Caco-2 (cell line): Measurements from ENCODE around the gene EXOC2. TPM values are rescaled to one million over a fixed set of nuclear protein-coding genes. Genes with fewer than 3 reads are reported as not detected.

ENCODE experiments used
- BruUV-seq: library from RNA; stranded (reverse); fragments of 400-500 nt; replicated peaks from 2 replicates; lab custom pipeline; 2021; lab: Mats Ljungman, UMichigan
- CTCF ChIA-PET: fragments of 300-600 bp; sonication (Branson Sonifier 250); formaldehyde crosslinking; loops from one replicate; lab custom pipeline; 2022; ENCODE audit warnings: antibody characterized with exemption; lab: Charles Lee
- POLR2A ChIA-PET: fragments of 300-600 bp; sonication (Branson Sonifier 250); formaldehyde crosslinking; loops from one replicate; lab custom pipeline; 2022; ENCODE audit warnings: antibody characterized with exemption; lab: Charles Lee
- DNase-seq, 2 experiments: peaks; one replicate each; pipeline versions ENCODE4 v3.0.0 to v3.0.0-alpha.2; 2020 to 2022
- H3K27me3 ChIP-seq: replicated peaks from 2 replicates; pipeline ENCODE4 v1.6.0; 2011; ENCODE audit warnings: low read length; ENCODE audit not compliant: control insufficient read depth, insufficient read depth
- H3K36me3 ChIP-seq: 2 replicates; pipeline ENCODE4 v1.5.1; 2011; ENCODE audit warnings: low read length; ENCODE audit not compliant: control insufficient read depth, insufficient read depth
- H3K4me1 ChIP-seq: fragments of 250-450 bp; sonication (Bioruptor Pico); 2 replicates; pipeline ENCODE4 v1.5.1; 2020; ENCODE audit warnings: mild to moderate bottlenecking
- H3K4me3 ChIP-seq: 2 replicates; pipeline ENCODE4 v1.5.1; 2011; ENCODE audit warnings: low read depth, mild to moderate bottlenecking, control low read depth, low read length
- H3K9me3 ChIP-seq: fragments of 250-450 bp; sonication (Bioruptor Pico); 2 replicates; pipeline ENCODE4 v1.5.1; 2020; ENCODE audit warnings: mild to moderate bottlenecking, moderate library complexity
- H3K27ac Mint-ChIP-seq: one replicate; pipeline ENCODE4 v1.8.0; 2022; ENCODE audit warnings: mixed read lengths; ENCODE audit not compliant: unreplicated experiment
- H3K27me3 Mint-ChIP-seq: one replicate; pipeline ENCODE4 v1.8.0; 2022; ENCODE audit warnings: mixed read lengths; ENCODE audit not compliant: insufficient read depth, unreplicated experiment
- H3K36me3 Mint-ChIP-seq: one replicate; pipeline ENCODE4 v1.8.0; 2022; ENCODE audit warnings: mild to moderate bottlenecking, mixed read lengths; ENCODE audit not compliant: insufficient read depth, unreplicated experiment
- H3K4me1 Mint-ChIP-seq: one replicate; pipeline ENCODE4 v1.8.0; 2022; ENCODE audit warnings: low read depth, mixed read lengths; ENCODE audit not compliant: unreplicated experiment
- H3K4me3 Mint-ChIP-seq: one replicate; pipeline ENCODE4 v1.8.0; 2022; ENCODE audit warnings: mild to moderate bottlenecking, moderate library complexity, mixed read lengths; ENCODE audit not compliant: unreplicated experiment
- H3K9me3 Mint-ChIP-seq: one replicate; pipeline ENCODE4 v1.8.0; 2022; ENCODE audit warnings: mixed read lengths; ENCODE audit not compliant: unreplicated experiment
- intact Hi-C: fragments of 100-400 bp; cut with micrococcal nuclease; formaldehyde crosslinking; loops from one replicate; pipeline ENCODE4 v1.10.0; 2022; ENCODE audit not compliant: unreplicated experiment
- total RNA-seq: library from RNA; stranded (reverse); gene quantifications from 2 replicates; pipeline ENCODE4 v1.2.3, GENCODE V29; 2022
- TF ChIP-seq, protein P1 (sequence below), 2 experiments: fragments of 200-600 bp in 1 of 2; IDR thresholded peaks; 1 replicate in 1 of 2; 2 replicates in 1 of 2; pipeline versions ENCODE4 v1.5.1 to v1.8.0; 2011 to 2022; ENCODE audit warnings: antibody characterized with exemption in 1 of 2, control low read depth in 1 of 2, inconsistent platforms in 1 of 2, low read depth in 1 of 2, low read length in 1 of 2, mild to moderate bottlenecking in 1 of 2, moderate library complexity in 1 of 2; ENCODE audit not compliant: insufficient read depth in 1 of 2, severe bottlenecking in 1 of 2, unreplicated experiment in 1 of 2

Gene EXOC2
- total RNA-seq, 1 experiment from 2014 or later = 21.4 TPM

DNA sequence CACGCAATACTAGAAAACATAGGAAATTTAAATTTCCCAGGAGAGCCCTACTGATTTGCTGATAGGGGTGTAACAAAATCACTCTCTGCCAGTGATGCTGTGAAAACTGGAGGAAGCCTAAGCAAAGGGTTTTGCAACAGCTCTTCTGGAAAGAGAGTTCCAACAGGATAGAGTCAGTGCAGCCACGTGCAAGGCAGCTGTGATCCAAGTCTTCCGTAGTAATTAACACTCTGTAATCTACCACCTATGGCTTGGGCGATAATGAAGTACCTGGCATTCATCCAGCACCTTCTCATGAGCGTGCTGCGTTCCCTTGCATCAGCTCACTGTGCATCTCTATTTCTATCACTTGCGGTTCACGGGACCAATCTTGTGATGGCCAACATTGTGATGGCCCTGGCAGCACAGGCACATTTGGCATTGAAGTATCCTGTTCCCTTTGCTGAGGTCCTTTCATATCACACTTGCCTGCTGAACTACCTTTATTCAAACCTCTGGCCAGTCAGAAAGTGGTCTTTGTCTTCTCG, 253.2 kb downstream of the EXOC2 start:
- H3K4me3 Mint-ChIP-seq = no peak overlapping the region
- no peaks in the 10 kb centered on the region; the same call in 1 of the 2 replicates for H3K27me3 ChIP-seq
- CTCF ChIA-PET = no interaction called here

DNA sequence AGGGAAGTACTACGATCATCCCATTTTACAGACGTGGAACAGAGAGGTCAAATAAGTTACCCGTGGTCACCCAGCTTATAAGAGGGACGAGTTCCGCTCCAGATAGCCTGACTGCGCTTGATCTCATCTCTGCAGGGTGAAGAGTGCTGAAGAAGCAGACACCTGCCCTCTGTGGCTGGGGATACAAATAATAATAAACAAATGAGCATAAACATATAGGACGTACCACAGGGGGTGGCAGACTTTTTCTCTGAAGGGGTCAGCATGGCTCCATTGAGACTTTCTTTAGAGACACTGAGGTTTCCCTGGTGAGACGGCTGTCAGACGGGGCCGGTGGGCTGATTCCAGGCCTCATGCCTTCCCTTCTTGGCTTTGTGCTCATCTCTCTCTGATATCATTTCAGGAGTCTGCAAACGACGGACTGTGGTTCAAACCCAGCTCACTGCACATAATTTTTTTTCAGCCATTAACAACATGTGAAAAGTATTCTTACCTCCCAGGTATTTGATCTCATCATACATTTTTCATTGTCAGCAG, 254.2 kb downstream of the EXOC2 start:
- no TSS peak for BruUV-seq
- no peak for DNase-seq
- H3K27me3 Mint-ChIP-seq = peaks cover 23% of the 10 kb centered on the region
- H3K4me3 ChIP-seq = no peak overlapping the region
- H3K36me3 Mint-ChIP-seq = no peaks in the 10 kb centered on the region
- no peaks in the 10 kb centered on the region for H3K4me1 Mint-ChIP-seq
- no peaks in the 10 kb centered on the region for H3K9me3 Mint-ChIP-seq
- intact Hi-C loops = no loop called here
- TF ChIP-seq, protein P1, sequence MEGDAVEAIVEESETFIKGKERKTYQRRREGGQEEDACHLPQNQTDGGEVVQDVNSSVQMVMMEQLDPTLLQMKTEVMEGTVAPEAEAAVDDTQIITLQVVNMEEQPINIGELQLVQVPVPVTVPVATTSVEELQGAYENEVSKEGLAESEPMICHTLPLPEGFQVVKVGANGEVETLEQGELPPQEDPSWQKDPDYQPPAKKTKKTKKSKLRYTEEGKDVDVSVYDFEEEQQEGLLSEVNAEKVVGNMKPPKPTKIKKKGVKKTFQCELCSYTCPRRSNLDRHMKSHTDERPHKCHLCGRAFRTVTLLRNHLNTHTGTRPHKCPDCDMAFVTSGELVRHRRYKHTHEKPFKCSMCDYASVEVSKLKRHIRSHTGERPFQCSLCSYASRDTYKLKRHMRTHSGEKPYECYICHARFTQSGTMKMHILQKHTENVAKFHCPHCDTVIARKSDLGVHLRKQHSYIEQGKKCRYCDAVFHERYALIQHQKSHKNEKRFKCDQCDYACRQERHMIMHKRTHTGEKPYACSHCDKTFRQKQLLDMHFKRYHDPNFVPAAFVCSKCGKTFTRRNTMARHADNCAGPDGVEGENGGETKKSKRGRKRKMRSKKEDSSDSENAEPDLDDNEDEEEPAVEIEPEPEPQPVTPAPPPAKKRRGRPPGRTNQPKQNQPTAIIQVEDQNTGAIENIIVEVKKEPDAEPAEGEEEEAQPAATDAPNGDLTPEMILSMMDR (IDR thresholded peaks at IDR 0.05; ENCODE audit: insufficient read depth in 1 of 2, low read depth in 1 of 2, low read length in 1 of 2, severe bottlenecking in 1 of 2, unreplicated experiment in 1 of 2) = no peak
- H3K36me3 ChIP-seq = no peaks in the 10 kb centered on the region
- H3K27ac Mint-ChIP-seq = no peak overlapping the region
- no peaks in the 10 kb centered on the region for H3K9me3 ChIP-seq
- H3K27me3 ChIP-seq = no peaks in the 10 kb centered on the region; the same call in 1 of the 2 replicates
- no peaks in the 10 kb centered on the region for H3K4me1 ChIP-seq
- ChIA-PET POLR2A (no interaction called here), CTCF (no interaction called here)
- no peak overlapping the region for H3K4me3 Mint-ChIP-seq

More for the DNA sequence above, 253.2 kb downstream of the EXOC2 start:
- Histone ChIP-seq H3K36me3 (no peaks in the 10 kb centered on the region), H3K9me3 (no peaks in the 10 kb centered on the region), H3K4me3 (no peak overlapping the region), H3K4me1 (no peaks in the 10 kb centered on the region)
- H3K36me3 Mint-ChIP-seq = no peaks in the 10 kb centered on the region
- POLR2A ChIA-PET = no interaction called here
- no peaks in the 10 kb centered on the region for H3K4me1 Mint-ChIP-seq
- no peaks in the 10 kb centered on the region for H3K9me3 Mint-ChIP-seq
- H3K27me3 Mint-ChIP-seq = peaks cover 25% of the 10 kb centered on the region
- H3K27ac Mint-ChIP-seq = no peak overlapping the region
- intact Hi-C loops = no loop called here
- BruUV-seq = no TSS peak
- TF ChIP-seq, protein P1 (IDR thresholded peaks at IDR 0.05; ENCODE audit: insufficient read depth in 1 of 2, low read depth in 1 of 2, low read length in 1 of 2, severe bottlenecking in 1 of 2, unreplicated experiment in 1 of 2) = no peak
- no peak for DNase-seq

DNA sequence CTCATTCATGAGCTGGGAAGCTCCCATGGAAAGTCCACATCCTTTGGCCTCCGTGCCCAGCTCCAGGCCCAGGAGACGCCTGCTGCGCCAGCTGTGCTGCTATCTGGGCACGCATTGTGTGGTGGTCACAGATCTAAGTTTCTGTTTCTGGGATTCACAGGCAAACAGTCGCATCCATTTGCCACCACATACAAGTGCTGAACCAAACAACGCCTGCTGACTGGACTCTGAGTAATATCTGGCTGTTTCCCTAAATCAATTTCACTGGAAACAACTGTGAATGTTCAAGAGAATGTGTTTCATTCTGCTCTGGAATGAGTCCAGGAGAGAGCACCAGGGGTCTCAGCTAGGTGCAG, 255.9 kb downstream of the EXOC2 start:
- BruUV-seq = no TSS peak
- POLR2A ChIA-PET = no interaction called here
- CTCF ChIA-PET = no interaction called here
- TF ChIP-seq, protein P1 (IDR thresholded peaks at IDR 0.05; ENCODE audit: insufficient read depth in 1 of 2, low read depth in 1 of 2, low read length in 1 of 2, severe bottlenecking in 1 of 2, unreplicated experiment in 1 of 2) = no peak
- no peaks in the 10 kb centered on the region for H3K36me3 ChIP-seq
- H3K27ac Mint-ChIP-seq = no peak overlapping the region
- no peaks in the 10 kb centered on the region; the same call in 1 of the 2 replicates for H3K27me3 ChIP-seq
- intact Hi-C loops = no loop called here
- H3K9me3 ChIP-seq = no peaks in the 10 kb centered on the region
- peaks cover 17% of the 10 kb centered on the region for H3K27me3 Mint-ChIP-seq
- H3K4me1 Mint-ChIP-seq = no peaks in the 10 kb centered on the region
- H3K4me3 Mint-ChIP-seq = no peak overlapping the region
- no peak for DNase-seq
- no peak overlapping the region for H3K4me3 ChIP-seq
- no peaks in the 10 kb centered on the region for H3K36me3 Mint-ChIP-seq
- no peaks in the 10 kb centered on the region for H3K4me1 ChIP-seq
- H3K9me3 Mint-ChIP-seq = no peaks in the 10 kb centered on the region
